GM12865 (cell line): ENCODE measurements around the gene GPR83.

Experiments used
- DNase-seq: peaks from one replicate; pipeline ENCODE4 v3.0.0; 2010; ENCODE audit warnings: low read depth
- H3K4me3 ChIP-seq: 2 replicates; pipeline ENCODE4 v1.5.1; 2011; ENCODE audit warnings: mild to moderate bottlenecking, low read depth, low read length, control low read depth
- TF ChIP-seq, protein P1 (sequence below): IDR thresholded peaks from 2 replicates; pipeline ENCODE4 v1.5.1; 2011; ENCODE audit warnings: low read length, control low read depth, low read depth, inconsistent platforms; ENCODE audit not compliant: insufficient read depth; ENCODE audit errors: missing control alignments

Gene GPR83

DNA sequence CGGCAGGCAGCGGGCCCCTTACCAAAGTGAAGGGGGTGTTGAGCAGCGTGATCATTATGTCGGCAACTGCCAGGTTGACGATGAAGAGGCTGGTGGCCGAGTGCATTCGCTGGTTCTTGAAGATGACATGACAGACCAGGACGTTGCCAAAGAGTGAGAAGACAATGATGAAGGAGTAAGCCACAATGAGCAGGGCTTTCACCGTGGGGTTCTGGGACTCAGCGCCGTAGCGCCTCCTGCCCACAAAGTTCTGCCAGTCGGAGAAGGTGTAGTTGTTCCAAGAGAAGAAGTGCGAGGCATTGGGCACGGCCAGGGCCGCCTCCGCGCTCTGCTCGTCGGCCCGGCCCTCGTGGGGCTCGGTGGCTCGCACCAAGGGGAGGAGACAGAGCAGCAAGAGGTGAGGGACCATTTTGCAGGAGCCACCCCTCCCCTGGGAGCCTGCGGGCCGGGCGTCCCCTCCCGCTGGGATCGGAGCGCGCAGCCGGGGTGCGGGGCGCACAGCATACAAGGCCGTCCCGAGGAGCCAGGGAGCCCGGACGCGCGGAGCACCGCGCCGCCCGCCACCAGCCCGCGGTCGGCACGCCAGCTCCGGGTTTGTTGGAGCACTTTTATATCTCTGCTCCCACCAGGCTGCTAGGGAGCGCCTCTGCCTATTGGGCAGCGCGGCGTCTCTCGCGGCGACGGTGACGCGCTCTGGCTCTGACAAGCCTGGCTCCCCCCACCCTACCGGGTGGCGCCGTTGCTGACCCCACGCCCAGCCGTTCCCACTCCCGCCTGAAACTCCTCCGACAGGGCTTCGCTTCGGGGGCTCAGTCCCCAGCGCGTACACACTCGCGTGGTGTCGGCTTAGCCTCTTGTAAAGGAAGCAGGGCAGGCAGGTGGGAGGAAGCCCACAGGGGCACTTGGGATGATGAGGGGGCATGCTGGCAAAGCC is at the start of gene GPR83:
GPR83 (minus strand) TSS at position 581 of the 934 bp plus-strand sequence; CDS start at position 409, 172 bp downstream.
- no peak within 1 kb of the TSS for H3K4me3 ChIP-seq
- DNase-seq: no peak
- TF ChIP-seq, protein P1, sequence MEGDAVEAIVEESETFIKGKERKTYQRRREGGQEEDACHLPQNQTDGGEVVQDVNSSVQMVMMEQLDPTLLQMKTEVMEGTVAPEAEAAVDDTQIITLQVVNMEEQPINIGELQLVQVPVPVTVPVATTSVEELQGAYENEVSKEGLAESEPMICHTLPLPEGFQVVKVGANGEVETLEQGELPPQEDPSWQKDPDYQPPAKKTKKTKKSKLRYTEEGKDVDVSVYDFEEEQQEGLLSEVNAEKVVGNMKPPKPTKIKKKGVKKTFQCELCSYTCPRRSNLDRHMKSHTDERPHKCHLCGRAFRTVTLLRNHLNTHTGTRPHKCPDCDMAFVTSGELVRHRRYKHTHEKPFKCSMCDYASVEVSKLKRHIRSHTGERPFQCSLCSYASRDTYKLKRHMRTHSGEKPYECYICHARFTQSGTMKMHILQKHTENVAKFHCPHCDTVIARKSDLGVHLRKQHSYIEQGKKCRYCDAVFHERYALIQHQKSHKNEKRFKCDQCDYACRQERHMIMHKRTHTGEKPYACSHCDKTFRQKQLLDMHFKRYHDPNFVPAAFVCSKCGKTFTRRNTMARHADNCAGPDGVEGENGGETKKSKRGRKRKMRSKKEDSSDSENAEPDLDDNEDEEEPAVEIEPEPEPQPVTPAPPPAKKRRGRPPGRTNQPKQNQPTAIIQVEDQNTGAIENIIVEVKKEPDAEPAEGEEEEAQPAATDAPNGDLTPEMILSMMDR: no peak

DNA sequence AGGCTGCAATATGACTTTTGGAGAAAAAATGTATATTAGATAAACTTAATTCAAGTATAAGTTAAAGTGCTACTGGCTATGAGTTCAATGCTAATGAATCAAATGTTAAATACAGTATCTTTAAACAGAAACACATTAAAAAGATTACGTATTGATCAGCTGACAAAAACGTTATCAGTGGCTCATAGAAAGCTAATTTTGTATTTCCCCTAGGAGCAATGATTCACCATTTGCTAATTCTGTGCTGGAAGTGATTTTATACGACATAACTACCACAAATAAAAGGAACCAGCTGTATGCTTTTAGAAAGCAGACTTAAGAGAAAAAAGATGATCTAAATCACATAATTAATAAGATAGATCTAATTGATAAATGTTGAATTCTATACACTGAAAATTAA is 48.8 kb upstream of the GPR83 start:
- no peak for DNase-seq
- no peak overlapping the region for H3K4me3 ChIP-seq
- TF ChIP-seq, protein P1: no peak

DNA sequence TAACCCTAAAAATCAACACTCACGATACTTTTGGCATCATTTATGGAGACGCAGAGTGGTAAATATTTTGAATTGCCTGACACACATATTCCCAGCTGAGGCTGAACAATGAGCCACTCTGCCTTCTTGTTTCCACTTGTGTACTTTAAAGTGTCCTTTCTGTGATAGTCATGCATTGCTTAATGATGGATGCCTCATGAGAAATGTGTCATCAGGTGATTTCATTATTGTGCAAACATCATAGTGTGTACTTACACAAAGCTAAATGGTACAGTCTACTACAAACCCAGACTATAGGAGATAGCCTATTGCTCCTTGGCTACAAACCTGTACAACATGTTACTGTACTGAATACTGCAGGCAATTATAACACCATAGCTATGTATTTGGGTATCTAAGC is 48.2 kb upstream of the GPR83 start:
- TF ChIP-seq, protein P1: no peak
- no peak overlapping the region for H3K4me3 ChIP-seq
- no peak for DNase-seq

DNA sequence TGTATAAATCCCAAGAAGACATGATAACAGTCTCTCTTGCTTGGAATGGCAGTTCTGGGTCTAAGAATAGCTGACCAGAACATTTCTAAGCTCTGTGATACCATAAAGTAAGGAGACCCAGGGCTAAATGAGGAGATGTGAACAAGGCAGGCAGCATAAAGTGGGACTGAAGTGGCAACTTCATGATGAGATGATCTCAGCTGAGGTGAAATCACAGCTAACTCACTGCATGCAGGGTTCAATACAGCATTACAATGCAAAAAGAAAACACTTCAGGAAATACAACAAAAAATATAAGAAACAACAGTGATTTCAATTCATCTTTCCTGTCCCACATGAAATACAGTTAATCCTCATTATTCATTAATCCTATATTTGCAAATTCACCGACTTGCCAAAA is 47.8 kb upstream of the GPR83 start:
- TF ChIP-seq, protein P1: no peak
- no peak for DNase-seq
- no peak overlapping the region for H3K4me3 ChIP-seq

DNA sequence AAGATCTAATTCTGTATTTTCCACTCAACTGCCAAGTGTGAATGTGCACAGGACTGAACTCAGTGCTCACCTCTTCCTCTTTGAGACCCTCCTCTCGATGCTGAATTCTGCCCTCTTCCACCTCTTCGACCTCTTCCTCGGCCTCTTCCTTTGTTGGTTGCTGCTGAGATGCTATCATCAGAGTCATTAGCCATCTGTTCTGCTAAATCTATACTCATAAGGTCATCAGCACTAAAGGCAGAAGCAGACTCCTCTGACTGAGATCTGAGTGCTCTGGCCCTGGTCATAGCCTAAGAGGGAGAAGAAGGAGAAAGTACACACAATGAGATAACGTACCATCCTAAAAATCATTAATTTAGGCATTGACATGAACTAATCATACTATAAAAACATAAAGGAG is 45.9 kb upstream of the GPR83 start:
- no peak for DNase-seq
- H3K4me3 ChIP-seq: no peak overlapping the region
- TF ChIP-seq, protein P1: no peak

DNA sequence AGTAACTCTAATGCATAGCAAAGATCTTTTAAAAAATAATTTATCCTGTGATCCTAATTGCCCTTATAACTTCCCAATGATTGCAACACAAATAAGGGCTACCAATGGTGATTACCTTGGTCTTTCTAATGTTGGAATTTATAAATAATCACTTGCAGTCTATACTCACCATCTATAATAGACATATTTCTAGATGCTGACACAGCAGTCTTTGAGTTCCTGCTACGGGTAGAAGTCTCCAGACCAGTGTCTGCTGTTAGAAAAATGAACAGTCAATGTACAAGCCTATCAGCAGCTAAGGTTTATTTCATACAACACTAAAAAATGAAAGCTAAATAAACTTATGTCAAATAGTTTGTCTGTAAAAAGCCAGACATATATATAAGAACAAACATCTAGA is 44.4 kb upstream of the GPR83 start:
- DNase-seq: no peak
- TF ChIP-seq, protein P1: no peak
- H3K4me3 ChIP-seq: no peak overlapping the region

DNA sequence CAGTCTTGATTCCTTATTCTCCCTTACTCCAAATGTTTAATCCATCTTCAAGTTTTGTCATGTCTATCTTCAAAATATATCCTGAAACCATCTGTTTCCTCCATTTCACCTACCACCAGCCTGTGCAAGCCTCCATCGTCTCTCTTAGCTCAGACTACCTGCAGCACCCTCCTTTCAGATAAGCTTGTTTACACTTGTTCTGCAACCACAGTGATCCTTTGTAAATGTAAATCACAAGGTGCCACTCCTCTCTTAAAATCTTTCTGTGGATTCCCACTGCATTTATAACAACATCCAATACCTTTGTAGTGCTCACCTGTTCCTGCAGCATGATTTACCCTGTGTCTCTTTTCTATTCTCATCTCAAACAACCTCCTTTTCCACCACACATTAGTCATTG is 31.8 kb upstream of the GPR83 start:
- TF ChIP-seq, protein P1: no peak
- H3K4me3 ChIP-seq: no peak overlapping the region
- no peak for DNase-seq
